IPS-18c (cell line): Measurements from ENCODE around the gene C9orf50.
"Not testable (repeated sequence)": the region's sequence is repeated elsewhere in the genome, so short reads cannot be mapped to it uniquely, and the experiment has no call there.

ENCODE experiments used
- H3K4me3 ChIP-seq: 2 replicates; pipeline ENCODE4 v1.7.0; 2013; ENCODE audit warnings: low read depth, mild to moderate bottlenecking, low read length, moderate library complexity; ENCODE audit not compliant: insufficient read depth
- H3K9me3 ChIP-seq: one replicate; pipeline ENCODE4 v1.6.1; 2013; ENCODE audit warnings: mild to moderate bottlenecking, low read length, moderate library complexity; ENCODE audit not compliant: control insufficient read depth, insufficient read depth

C9orf50 gene, protein sequence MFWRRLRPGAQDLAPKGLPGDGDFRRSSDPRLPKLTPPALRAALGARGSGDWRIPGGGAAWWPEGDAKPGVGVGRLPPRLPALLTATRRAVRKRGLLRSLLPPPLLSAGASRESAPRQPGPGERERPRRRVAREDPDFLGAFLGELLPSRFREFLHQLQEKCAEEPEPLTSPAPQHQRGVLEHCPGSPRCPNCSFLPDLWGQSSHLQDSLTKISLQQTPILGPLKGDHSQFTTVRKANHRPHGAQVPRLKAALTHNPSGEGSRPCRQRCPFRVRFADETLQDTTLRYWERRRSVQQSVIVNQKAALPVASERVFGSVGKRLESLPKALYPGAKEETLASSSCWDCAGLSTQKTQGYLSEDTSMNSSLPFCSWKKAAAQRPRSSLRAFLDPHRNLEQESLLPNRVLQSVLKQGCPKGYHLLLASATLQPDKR

GRCh38 chr9:129620669-129621295 lies at the start of gene C9orf50:
TSS of gene C9orf50 (minus strand) at chr9:129621101. CDS start at chr9:129620574, 527 bp downstream.
- H3K4me3 ChIP-seq, result peak within 1 kb of the TSS; percentile 58
- no peaks in the 10 kb centered on the region for H3K9me3 ChIP-seq

DNA sequence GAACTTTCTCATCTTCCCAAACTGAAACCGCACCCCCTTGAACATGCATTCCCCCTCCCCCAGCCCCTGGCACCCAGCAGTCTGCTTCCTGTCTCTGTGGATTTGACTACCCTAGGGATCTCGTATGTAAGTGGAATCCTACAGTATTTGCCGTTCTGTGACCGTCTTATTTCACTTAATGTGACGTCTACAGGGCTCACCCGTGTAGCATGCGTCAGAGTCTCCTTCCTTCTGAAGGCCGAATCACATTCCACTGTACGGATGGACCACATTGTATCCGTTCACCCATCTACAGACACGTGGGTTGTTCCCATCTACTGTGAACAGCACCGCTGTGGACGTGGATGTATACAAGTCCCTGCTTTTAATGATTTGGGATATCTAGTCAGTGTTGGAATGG lies 49.0 kb upstream of the C9orf50 start:
- Histone ChIP-seq H3K9me3 (no peaks in the 10 kb centered on the region), H3K4me3 (no peak overlapping the region)

DNA sequence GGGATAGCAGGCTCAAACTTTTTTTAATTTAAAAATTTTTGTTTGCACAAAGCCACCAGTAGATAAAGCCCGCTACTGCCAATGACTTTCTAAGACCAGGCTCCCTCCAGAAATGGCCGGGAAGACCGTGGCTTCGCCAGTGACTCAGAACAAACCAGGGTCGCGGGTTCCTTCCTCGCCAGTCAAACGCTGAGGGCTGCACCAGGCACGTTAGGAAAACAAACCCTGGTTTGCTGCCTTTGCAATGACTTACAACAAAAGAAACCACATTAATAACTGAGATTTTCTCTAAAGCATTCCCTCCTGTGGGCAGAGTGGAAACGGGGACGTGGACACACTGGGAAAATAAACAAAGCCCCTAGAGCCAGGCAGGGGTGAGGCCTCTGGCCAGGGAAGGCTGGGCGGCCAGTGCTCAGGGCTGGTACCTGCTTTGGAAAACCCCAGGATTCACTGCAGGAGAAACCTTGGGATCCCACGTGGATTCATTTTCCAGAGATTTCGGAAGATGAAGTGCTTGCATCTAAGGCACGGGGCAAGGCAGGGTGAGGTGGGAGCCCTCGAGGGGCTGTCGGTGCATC lies 48.3 kb upstream of the C9orf50 start:
- Histone ChIP-seq H3K4me3 (no peak overlapping the region), H3K9me3 (no peaks in the 10 kb centered on the region)

- Histone ChIP-seq H3K4me3 (no peak overlapping the region), H3K9me3 (no peaks in the 10 kb centered on the region)
Observed at GRCh38 chr9:129667850-129668249, 46.9 kb upstream of the C9orf50 start.

DNA sequence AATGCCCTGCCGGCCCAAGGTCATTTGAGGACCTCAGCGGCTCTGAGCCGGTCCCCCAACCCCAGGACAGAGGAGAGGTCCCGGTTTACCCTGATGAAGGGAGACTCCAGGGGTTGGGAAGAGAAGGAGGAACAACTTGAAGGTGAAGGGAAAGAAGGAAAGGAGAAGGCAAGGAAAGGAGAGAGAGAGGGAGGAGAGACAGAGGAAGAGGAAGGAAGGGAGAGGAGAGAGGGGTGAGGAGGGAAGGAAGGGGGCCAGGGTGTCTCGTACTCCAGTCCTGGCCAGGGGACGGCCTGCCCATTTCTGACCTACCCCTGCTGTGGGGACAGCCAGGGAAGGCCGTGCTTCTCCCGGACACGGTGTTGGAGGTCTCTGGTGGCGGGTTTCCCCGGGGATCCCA lies 46.5 kb upstream of the C9orf50 start:
- no peak overlapping the region for H3K4me3 ChIP-seq
- H3K9me3 ChIP-seq, result no peaks in the 10 kb centered on the region

- Histone ChIP-seq H3K4me3 (peak overlapping the region; percentile 40), H3K9me3 (no peaks in the 10 kb centered on the region)
Observed at GRCh38 chr9:129666575-129666974, 45.7 kb upstream of the C9orf50 start.

GRCh38 chr9:129665814-129666520 lies 45.1 kb upstream of the C9orf50 start:
- H3K4me3 ChIP-seq, result peak overlapping the region; percentile 52

GRCh38 chr9:129665389-129665775 lies 44.5 kb upstream of the C9orf50 start, which contains the start of gene PRRX2:
TSS of gene PRRX2 (plus strand) at chr9:129665647. CDS start at chr9:129665868, 221 bp downstream.
- no peaks in the 10 kb centered on the region for H3K9me3 ChIP-seq
- peak within 1 kb of the TSS; percentile 52 for H3K4me3 ChIP-seq

More at GRCh38 chr9:129665814-129666520, 45.1 kb upstream of the C9orf50 start:
- H3K9me3 ChIP-seq, result no peaks in the 10 kb centered on the region

DNA sequence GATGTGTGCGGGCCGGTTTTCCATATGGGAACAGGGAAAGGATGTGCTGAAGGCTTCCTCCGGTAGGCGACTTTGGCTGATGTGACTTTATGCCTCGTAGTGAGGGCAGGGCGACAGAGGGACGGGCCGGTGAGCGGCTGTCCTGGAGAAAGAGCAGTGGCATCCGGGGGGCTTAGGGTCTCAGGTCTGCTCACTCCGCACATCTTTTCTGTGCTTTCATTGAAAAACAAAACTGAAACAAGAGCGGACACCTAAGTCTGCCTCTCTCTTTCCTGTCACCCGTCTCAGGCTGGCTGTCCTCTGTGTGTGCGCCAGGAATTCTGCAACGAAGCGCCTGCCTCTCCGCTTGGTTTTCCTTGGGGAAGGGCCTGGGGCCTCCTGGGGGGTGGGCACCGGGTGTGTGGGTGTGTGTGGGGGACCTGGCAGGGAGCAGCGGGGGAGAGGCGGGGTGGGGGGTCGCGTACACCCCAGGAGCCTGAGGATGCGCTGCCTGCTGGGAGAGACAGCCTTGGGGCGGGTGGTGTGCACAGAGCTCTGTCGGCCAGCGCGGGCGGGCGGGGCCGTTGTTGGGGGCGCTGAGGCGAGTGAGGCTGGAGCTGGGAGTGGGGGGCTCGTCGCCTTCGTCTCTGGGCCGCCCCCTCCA lies 44.0 kb upstream of the C9orf50 start:
- no peaks in the 10 kb centered on the region for H3K9me3 ChIP-seq
- peak overlapping the region; percentile 52; the same call in 1 of the 2 replicates for H3K4me3 ChIP-seq

- H3K4me3 ChIP-seq, H3K9me3 ChIP-seq: not testable (repeated sequence)
Observed at GRCh38 chr9:129662239-129662638, 41.3 kb upstream of the C9orf50 start.

DNA sequence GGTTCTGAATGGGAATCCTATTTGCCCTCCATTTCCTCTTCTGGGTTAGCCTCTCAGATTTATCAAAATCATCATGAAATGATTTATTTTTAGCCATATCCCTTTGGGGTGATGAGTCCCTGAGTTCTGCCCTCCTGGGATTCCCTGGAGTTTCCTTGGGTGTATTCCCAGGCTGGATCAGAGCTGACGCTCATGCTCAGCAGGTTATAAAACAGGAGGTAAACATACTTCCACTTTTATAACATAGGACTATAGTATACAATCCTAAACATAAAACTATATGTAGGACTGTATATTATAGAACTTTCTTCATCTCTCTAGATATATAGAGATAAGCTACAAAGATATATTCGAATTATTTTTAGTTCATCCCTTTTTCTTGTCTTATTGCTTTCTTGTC lies 40.1 kb upstream of the C9orf50 start:
- no peaks in the 10 kb centered on the region for H3K9me3 ChIP-seq
- no peak overlapping the region for H3K4me3 ChIP-seq

DNA sequence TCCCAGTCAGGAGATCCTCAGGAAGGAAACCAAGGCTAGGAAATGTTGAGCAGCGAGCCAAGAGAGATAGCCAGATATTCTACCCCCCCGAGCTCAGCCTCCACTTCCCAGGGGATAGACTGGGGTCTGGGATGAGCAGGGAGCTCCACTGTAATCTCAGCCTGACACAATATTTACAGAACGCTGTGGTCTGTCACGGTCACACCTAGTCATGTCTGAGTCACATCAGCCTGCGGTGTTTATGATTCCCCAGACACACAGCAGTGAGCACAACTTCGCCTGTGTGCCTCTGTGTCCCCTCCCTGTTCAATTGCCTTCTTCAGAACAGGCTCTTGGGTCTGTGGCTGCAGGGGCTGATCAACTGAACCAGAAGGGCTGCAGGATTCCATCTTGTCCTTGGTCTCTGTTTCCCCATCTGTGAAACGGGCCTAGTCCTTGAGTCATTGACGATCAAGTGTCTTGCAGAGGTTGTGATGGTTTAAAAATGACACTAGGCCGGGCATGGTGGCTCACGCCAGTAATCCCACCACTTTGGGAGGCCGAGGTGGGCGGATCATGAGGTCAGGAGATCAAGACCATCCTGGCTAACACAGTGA lies 36.0 kb upstream of the C9orf50 start:
- Histone ChIP-seq H3K4me3 (no peak overlapping the region), H3K9me3 (no peaks in the 10 kb centered on the region)

- H3K4me3 ChIP-seq, result no peak overlapping the region
- H3K9me3 ChIP-seq, result no peaks in the 10 kb centered on the region
Observed at GRCh38 chr9:129655696-129656095, 34.8 kb upstream of the C9orf50 start.

DNA sequence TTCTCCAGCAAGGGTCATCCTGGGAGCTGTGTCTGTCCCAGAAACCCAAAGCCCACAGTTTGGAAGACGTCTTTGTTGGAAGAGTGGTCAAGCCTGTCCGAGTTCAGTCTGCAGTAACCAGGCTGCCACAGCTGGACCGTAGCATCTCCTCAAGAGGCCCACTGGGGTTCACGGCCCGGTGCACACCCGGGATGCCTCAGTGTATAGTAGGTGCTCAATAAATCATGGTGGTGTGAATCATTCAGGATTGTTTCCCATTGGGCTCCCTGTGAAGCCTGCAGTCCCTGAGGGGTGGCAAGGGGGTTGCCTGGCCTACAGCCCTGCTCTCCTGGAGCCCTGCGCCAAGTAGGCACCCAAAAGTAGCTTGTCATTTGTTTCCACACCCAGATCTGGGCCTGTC lies 34.3 kb upstream of the C9orf50 start:
- Histone ChIP-seq H3K9me3 (no peaks in the 10 kb centered on the region), H3K4me3 (no peak overlapping the region)

- Histone ChIP-seq H3K4me3 (no peak overlapping the region), H3K9me3 (no peaks in the 10 kb centered on the region)
Observed at GRCh38 chr9:129654554-129655040, 33.7 kb upstream of the C9orf50 start.

DNA sequence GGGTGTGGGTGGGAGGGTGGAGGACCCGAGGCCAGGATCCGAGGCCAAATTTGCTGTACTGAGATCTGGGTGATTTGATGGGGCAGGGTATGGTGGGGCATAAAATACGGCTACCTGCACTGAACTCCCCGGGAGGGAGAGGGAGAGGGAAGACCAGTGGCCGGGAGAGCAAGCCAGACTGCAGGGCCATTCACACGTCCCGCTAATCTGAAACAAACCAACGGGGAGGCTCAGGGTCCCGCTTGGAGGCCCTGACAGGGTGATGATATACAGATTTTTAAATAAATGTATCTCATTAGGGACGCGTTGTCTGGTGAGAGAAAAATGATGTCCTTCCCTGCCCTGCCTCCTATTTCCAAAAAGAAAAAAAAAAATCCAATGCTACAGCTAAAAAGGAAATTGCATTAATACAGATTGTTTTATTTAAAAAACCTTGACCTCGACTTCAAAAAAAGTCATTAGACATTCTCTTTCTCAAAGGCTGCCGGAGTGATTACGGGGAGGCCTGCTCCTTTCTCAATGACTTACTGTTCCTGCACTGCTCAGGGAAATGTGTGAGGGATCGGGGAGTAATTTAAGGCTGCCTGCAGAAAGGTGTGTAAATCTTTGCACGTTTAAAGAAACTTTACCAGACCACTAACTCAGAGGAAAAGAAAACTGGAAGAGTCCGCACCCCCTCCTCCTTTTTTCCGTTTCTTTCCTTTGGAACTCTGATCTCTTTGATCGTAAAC lies 33.1 kb upstream of the C9orf50 start:
- Histone ChIP-seq H3K4me3 (no peak overlapping the region), H3K9me3 (no peaks in the 10 kb centered on the region)
